Measurements from ENCODE around the gene PPIF.

DNA sequence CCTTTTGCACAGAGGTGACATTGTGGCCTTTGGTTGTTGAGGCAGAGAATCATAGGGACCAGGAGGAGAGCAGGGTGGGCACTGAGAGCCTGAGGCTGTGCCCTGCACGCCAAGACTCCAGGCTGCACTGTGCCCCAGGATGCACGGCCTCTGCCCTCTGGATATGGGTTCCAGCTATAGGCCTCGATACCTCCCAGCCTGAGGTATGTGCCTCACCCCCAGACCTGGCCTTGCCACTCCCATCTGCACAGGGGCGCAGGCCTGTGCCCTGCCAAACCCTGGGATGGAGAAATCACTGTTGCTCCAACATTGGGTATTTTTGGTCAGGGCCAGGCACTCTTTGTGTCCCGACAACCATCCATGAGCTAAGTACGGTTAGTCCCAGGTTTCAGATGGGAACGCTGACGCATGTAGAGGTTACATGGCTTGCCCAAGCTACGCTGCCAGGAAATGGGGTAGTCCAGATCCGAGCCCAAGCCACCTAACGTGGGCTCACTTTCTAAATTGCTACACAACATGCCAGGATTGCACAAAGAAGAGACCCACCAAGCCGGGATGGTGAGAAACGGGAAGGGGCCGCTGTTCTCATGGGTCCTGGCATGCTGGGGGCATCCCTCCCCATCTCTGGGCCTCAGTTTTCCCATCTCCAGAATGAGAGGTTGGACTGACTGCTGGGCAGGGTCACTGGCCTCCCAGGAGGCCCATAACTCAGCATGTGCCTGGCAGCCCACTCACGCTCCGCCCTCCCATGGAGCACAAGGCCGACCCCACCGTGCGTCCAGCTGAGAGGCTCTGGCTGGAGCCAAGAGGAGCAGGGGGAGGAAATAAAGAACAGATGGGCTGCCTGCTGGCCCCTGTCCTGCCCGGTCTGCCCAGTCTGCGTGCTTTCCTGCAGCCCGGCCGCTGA is 54.0 kb downstream of the PPIF start:
- TF ChIP-seq, protein P1, sequence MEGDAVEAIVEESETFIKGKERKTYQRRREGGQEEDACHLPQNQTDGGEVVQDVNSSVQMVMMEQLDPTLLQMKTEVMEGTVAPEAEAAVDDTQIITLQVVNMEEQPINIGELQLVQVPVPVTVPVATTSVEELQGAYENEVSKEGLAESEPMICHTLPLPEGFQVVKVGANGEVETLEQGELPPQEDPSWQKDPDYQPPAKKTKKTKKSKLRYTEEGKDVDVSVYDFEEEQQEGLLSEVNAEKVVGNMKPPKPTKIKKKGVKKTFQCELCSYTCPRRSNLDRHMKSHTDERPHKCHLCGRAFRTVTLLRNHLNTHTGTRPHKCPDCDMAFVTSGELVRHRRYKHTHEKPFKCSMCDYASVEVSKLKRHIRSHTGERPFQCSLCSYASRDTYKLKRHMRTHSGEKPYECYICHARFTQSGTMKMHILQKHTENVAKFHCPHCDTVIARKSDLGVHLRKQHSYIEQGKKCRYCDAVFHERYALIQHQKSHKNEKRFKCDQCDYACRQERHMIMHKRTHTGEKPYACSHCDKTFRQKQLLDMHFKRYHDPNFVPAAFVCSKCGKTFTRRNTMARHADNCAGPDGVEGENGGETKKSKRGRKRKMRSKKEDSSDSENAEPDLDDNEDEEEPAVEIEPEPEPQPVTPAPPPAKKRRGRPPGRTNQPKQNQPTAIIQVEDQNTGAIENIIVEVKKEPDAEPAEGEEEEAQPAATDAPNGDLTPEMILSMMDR (IDR thresholded peaks at IDR 0.05): no peak
- TF ChIP-seq EZH2 (IDR thresholded peaks at IDR 0.05; ENCODE audit: borderline replicate concordance, insufficient read depth, low read depth, low read length, poor library complexity, severe bottlenecking): no peak
